Right lobe of liver (tissue), 4 donors: ENCODE data around the gene DIRAS1.

Experiments used
- POLR2A ChIP-seq: fragments of 450-650 bp; IDR thresholded peaks from one replicate; pipeline ENCODE4 v1.6.1; 2017; ENCODE audit warnings: antibody characterized with exemption, mild to moderate bottlenecking
- TF ChIP-seq, protein P1 (sequence below), 4 donors: fragments of 200-600 bp in 3 of 4; fragments of 450-650 bp in 1 of 4; IDR thresholded peaks; one replicate each; pipeline versions ENCODE4 v1.5.1 to v1.8.0; 2016 to 2022; ENCODE audit warnings: antibody characterized with exemption in 4 of 4, mild to moderate bottlenecking in 2 of 4
- donor health status: DM: no; HTN: no; CAD: no.
- donor health status: DM: no; HTN: no; CAD: no.
- donor health status: DM: no; HTN: yes; CAD: no.

DNA sequence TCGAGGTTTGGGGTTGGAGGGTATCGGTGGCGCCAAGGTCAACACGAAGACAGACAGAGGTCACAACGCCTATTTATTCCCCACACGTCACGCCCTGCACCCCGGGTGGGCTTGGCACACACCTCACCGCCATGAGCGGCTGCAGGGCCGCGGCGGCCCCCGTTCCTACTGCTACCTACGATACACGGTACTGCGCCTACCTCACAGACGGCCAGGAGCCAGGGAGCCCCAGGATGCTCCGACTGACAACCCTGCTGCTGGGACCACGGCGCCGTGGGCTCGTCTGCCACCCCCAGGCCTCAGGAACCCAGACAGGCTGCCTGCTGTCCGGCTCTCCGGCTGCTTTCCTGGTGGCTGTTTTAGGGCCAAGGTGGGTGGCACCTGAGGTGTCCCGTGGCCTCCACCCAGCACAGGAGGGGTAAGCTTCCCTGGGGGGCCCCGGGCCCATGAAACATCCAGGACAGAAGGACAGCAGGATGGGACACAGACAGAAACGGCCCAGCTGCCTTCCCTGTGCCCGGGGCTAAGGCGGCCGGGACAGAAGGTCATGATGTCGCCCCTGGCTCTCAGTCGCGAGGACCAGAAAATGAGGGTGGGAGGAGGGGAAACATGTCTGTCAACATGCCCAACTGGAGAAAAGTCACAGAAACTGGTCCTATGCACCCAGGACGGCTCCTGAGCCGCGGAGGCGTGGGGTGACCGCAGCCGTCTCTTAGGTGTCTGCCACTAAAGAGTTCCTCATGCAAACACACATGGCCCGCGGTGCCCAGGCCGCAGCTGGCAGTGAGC is 33.7 kb upstream of the DIRAS1 start:
- TF ChIP-seq, protein P1, sequence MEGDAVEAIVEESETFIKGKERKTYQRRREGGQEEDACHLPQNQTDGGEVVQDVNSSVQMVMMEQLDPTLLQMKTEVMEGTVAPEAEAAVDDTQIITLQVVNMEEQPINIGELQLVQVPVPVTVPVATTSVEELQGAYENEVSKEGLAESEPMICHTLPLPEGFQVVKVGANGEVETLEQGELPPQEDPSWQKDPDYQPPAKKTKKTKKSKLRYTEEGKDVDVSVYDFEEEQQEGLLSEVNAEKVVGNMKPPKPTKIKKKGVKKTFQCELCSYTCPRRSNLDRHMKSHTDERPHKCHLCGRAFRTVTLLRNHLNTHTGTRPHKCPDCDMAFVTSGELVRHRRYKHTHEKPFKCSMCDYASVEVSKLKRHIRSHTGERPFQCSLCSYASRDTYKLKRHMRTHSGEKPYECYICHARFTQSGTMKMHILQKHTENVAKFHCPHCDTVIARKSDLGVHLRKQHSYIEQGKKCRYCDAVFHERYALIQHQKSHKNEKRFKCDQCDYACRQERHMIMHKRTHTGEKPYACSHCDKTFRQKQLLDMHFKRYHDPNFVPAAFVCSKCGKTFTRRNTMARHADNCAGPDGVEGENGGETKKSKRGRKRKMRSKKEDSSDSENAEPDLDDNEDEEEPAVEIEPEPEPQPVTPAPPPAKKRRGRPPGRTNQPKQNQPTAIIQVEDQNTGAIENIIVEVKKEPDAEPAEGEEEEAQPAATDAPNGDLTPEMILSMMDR (IDR thresholded peaks at IDR 0.05) = no peak
- no peak for TF ChIP-seq POLR2A
